Coronary artery (tissue), 2 donors: ENCODE measurements around the gene SRSF9.

Source experiments
- DNase-seq: peaks from one replicate; pipeline ENCODE4 v3.0.0-alpha.2; 2017; ENCODE audit warnings: low spot score
- H3K27ac ChIP-seq, 2 donors: fragments of 200-600 bp; sonication (generic); one replicate each; pipeline ENCODE4 v1.5.1; 2016 to 2019
- H3K4me3 ChIP-seq: fragments of 200-600 bp; sonication (generic); 2 replicates; pipeline ENCODE4 v1.5.1; 2016; ENCODE audit warnings: mild to moderate bottlenecking, moderate library complexity
- CTCF ChIP-seq: fragments of 200-600 bp; sonication (generic); IDR thresholded peaks from one replicate; pipeline ENCODE4 v1.5.1; 2019; ENCODE audit warnings: antibody characterized with exemption

SRSF9 gene

GRCh38 chr12:120480211-120480610, 10.7 kb upstream of the SRSF9 start:
- H3K27ac ChIP-seq: no peak overlapping the region
- no peak for TF ChIP-seq CTCF
- DNase-seq: no peak

GRCh38 chr12:120479458-120479857, 9.9 kb upstream of the SRSF9 start:
- no peak for TF ChIP-seq CTCF
- DNase-seq: no peak
- no peak overlapping the region for H3K27ac ChIP-seq
- no peak overlapping the region for H3K4me3 ChIP-seq

More at GRCh38 chr12:120480211-120480610, 10.7 kb upstream of the SRSF9 start:
- H3K4me3 ChIP-seq: no peak overlapping the region

- Histone ChIP-seq H3K4me3 (no peak overlapping the region), H3K27ac (no peak overlapping the region)
- no peak for TF ChIP-seq CTCF
- DNase-seq: no peak
Observed at GRCh38 chr12:120475643-120476042, 6.1 kb upstream of the SRSF9 start.

GRCh38 chr12:120474616-120474960, 5.0 kb upstream of the SRSF9 start:
- DNase-seq: no peak
- Histone ChIP-seq H3K27ac (no peak overlapping the region), H3K4me3 (no peak overlapping the region)
- no peak for TF ChIP-seq CTCF

- no peak for TF ChIP-seq CTCF
Observed at GRCh38 chr12:120473807-120474615, 4.5 kb upstream of the SRSF9 start.

GRCh38 chr12:120472521-120472920, 3.0 kb upstream of the SRSF9 start:
- no peak for DNase-seq
- TF ChIP-seq CTCF: no peak
- H3K4me3 ChIP-seq: no peak overlapping the region
- no peak overlapping the region for H3K27ac ChIP-seq

More at GRCh38 chr12:120473807-120474615, 4.5 kb upstream of the SRSF9 start:
- H3K4me3 ChIP-seq: no peak overlapping the region
- DNase-seq: no peak
- no peak overlapping the region for H3K27ac ChIP-seq

- TF ChIP-seq CTCF: no peak
Observed at GRCh38 chr12:120470150-120470784, 719 bp upstream of the SRSF9 start.

More at GRCh38 chr12:120470150-120470784, 719 bp upstream of the SRSF9 start:
- Histone ChIP-seq H3K27ac (peak overlapping the region; percentile 93 to 96), H3K4me3 (peak overlapping the region; percentile 92)
- peak; percentile 74 for DNase-seq
